ENCODE results near the gene TLX1. TPM values are rescaled to one million over a fixed set of nuclear protein-coding genes. Genes with fewer than 3 reads are reported as not detected.

The TLX1 gene
- polyA plus RNA-seq, 2 of the 4 experiments (the other 2 are of a cell fraction): 0.06 TPM; not detected in 1

- no peak for TF ChIP-seq CTCF (IDR thresholded peaks at IDR 0.05)
- no peak for TF ChIP-seq KDM5A (IDR thresholded peaks at IDR 0.05)
- no peak for TF ChIP-seq RNF2 (IDR thresholded peaks at IDR 0.05; ENCODE audit: borderline replicate concordance, low read depth)
- no peak for TF ChIP-seq CEBPB (IDR thresholded peaks at IDR 0.05)
- no peak for TF ChIP-seq RARB (CRISPR knock-in tag; IDR thresholded peaks at IDR 0.05)
- TF ChIP-seq BHLHE40 (IDR thresholded peaks at IDR 0.05; ENCODE audit: low read depth, low read length): no peak
These were observed 34.7 kb upstream of the TLX1 start (continued) for GRCh38 chr10:101096378-101096777.

- no peak for DNase-seq (ENCODE audit: low read depth in 1 of 2, low spot score in 1 of 2)
- 34% methylated on average over 4 of the region's 4 CpGs for WGBS (ENCODE audit: missing lambda C conversion rate)
- peaks cover 24% of the 10 kb centered on the region for H3K4me1 ChIP-seq
- ChIA-PET CTCF (interaction anchor here (1.2 to 65.1 kb wide), 7 partner anchors 10 to 71 kb away, joined by 3 to 2364 read pairs (median 92); partner anchors contain the start of genes KAZALD1, PDZD7 and SFXN3), POLR2A (no interaction called here)
- H3K27ac ChIP-seq: no peak overlapping the region
- no peak overlapping the region for H3K4me3 ChIP-seq
- H3K9me3 ChIP-seq: no peaks in the 10 kb centered on the region
- ATAC-seq: no peak
- no peak for FAIRE-seq
- no peak overlapping the region for H3K4me2 ChIP-seq
- TF ChIP-seq NFE2L2 (conservative IDR thresholded peaks at IDR 0.05; ENCODE audit: low read length): no peak
- no peak for TF ChIP-seq KDM5A (IDR thresholded peaks at IDR 0.05)
- no peak for TF ChIP-seq KDM1A (IDR thresholded peaks at IDR 0.05; ENCODE audit: low read depth)
- TF ChIP-seq RARB (CRISPR knock-in tag; IDR thresholded peaks at IDR 0.05): no peak
- no peak for TF ChIP-seq FOSB (CRISPR knock-in tag; IDR thresholded peaks at IDR 0.05)
- no peak for TF ChIP-seq PBX3 (IDR thresholded peaks at IDR 0.05)
- no peak for TF ChIP-seq HOXB13 (CRISPR knock-in tag; IDR thresholded peaks at IDR 0.05; ENCODE audit: low read depth)
- TF ChIP-seq RCOR1 (IDR thresholded peaks at IDR 0.05; ENCODE audit: low read depth, low read length): no peak
- no peak for TF ChIP-seq GATA3 (IDR thresholded peaks at IDR 0.05; ENCODE audit: borderline replicate concordance)
- TF ChIP-seq ZC3H11A (IDR thresholded peaks at IDR 0.05): no peak
- TF ChIP-seq ELK1 (IDR thresholded peaks at IDR 0.05; ENCODE audit: low read depth, low read length): no peak
- TF ChIP-seq SMC3 (IDR thresholded peaks at IDR 0.05): no peak
- TF ChIP-seq HMGXB4 (CRISPR knock-in tag; IDR thresholded peaks at IDR 0.05; ENCODE audit: borderline replicate concordance): no peak
- no peak for TF ChIP-seq NPAS2 (CRISPR knock-in tag; IDR thresholded peaks at IDR 0.05; ENCODE audit: borderline replicate concordance)
- TF ChIP-seq TFCP2L1 (CRISPR knock-in tag; IDR thresholded peaks at IDR 0.05): no peak
These were observed 33.2 kb upstream of the TLX1 start for GRCh38 chr10:101097881-101098280.

- FAIRE-seq (no peak), ATAC-seq (no peak), DNase-seq (ENCODE audit: low read depth in 1 of 2, low spot score in 1 of 2) (no peak)
- 37% methylated on average over 6 of the region's 6 CpGs for WGBS (ENCODE audit: missing lambda C conversion rate)
- Histone ChIP-seq H3K9me3 (no peaks in the 10 kb centered on the region), H3K4me1 (peaks cover 5% of the 10 kb centered on the region; the same call in 2 of the 3 replicates), H3K4me3 (no peak overlapping the region), H3K4me2 (no peak overlapping the region), H3K27ac (no peak overlapping the region)
- ChIA-PET CTCF (interaction anchor here (1.0 to 65.1 kb wide), 6 partner anchors 8 to 225 kb away, joined by 3 to 2364 read pairs (median 108); partner anchors contain the start of genes KAZALD1, PDZD7 and SFXN3), POLR2A (no interaction called here)
- TF ChIP-seq JUN (IDR thresholded peaks at IDR 0.05) (no peak), EP300 (IDR thresholded peaks at IDR 0.05) (no peak), RARB (CRISPR knock-in tag; IDR thresholded peaks at IDR 0.05) (no peak), HMGXB4 (CRISPR knock-in tag; IDR thresholded peaks at IDR 0.05; ENCODE audit: borderline replicate concordance) (no peak), CBX2 (IDR thresholded peaks at IDR 0.05; ENCODE audit: borderline replicate concordance, low read depth) (no peak), HDAC2 (IDR thresholded peaks at IDR 0.05) (no peak), CEBPB (IDR thresholded peaks at IDR 0.05) (no peak), PHF8 (IDR thresholded peaks at IDR 0.05; ENCODE audit: borderline replicate concordance, low read depth) (no peak), ZSCAN20 (CRISPR knock-in tag; IDR thresholded peaks at IDR 0.05) (no peak), NFE2L2 (conservative IDR thresholded peaks at IDR 0.05; ENCODE audit: low read length) (no peak), SREBF2 (IDR thresholded peaks at IDR 0.05) (no peak)
These were observed 31.2 kb upstream of the TLX1 start for GRCh38 chr10:101099901-101100300.

All from A549 (cell line).